RWPE1 (cell line): ENCODE measurements around the gene HAPLN3.

Experiments
- CTCF ChIA-PET: fragments of 350-600 bp; sonication (Branson Sonifier 250); formaldehyde crosslinking; extraction: SDS; loops from one replicate; lab custom pipeline; 2021; lab: Yijun Ruan, JAX
- POLR2A ChIA-PET: fragments of 400-600 bp; formaldehyde crosslinking; extraction: SDS; loops from one replicate; lab custom pipeline; 2020; ENCODE audit warnings: antibody characterized with exemption; ENCODE audit not compliant: low non-redundant PET; lab: Yijun Ruan, JAX
- DNase-seq: peaks from one replicate; pipeline ENCODE4 v3.0.0; 2012; ENCODE audit warnings: low spot score
- H3K27ac ChIP-seq: fragments of 450-650 bp; 2 replicates; pipeline ENCODE4 v1.5.1; 2017
- CTCF ChIP-seq: fragments of 450-650 bp; conservative IDR thresholded peaks from 2 replicates; pipeline ENCODE4 v1.5.1; 2017; ENCODE audit warnings: low read depth, mild to moderate bottlenecking

HAPLN3 gene

GRCh38 chr15:88900982-88901418 lies 5.7 kb upstream of the HAPLN3 start:
- ChIA-PET CTCF (interaction anchor here (0.7 to 1.0 kb wide), 2 partner anchors 116 to 266 kb away, joined by 3 read pairs; no protein-coding TSS in a partner anchor), POLR2A (no interaction called here)
- TF ChIP-seq CTCF = no peak
- H3K27ac ChIP-seq = peak overlapping the region; percentile 63
- DNase-seq = no peak

GRCh38 chr15:88900309-88900981 lies 5.1 kb upstream of the HAPLN3 start:
- CTCF ChIA-PET = interaction anchor here (0.7 to 1.0 kb wide), 3 partner anchors 117 to 277 kb away, joined by 3 to 5 read pairs (median 3); no protein-coding TSS in a partner anchor
- POLR2A ChIA-PET = no interaction called here
- no peak for DNase-seq
- TF ChIP-seq CTCF = no peak
- H3K27ac ChIP-seq = peak overlapping the region; percentile 63

GRCh38 chr15:88899251-88899650 lies 3.9 kb upstream of the HAPLN3 start:
- ChIA-PET POLR2A (no interaction called here), CTCF (no interaction called here)
- H3K27ac ChIP-seq = peak overlapping the region; percentile 67
- DNase-seq = no peak
- no peak for TF ChIP-seq CTCF

GRCh38 chr15:88898736-88899135 lies 3.4 kb upstream of the HAPLN3 start:
- H3K27ac ChIP-seq = peak overlapping the region; percentile 67
- no peak for DNase-seq
- ChIA-PET POLR2A (no interaction called here), CTCF (interaction anchor here (1.2 to 1.4 kb wide), 2 partner anchors 39 to 241 kb away, joined by 5 to 14 read pairs; no protein-coding TSS in a partner anchor)
- no peak for TF ChIP-seq CTCF

- CTCF ChIA-PET = interaction anchor here (0.5 to 1.4 kb wide), 7 partner anchors 14 to 1162 kb away, joined by 3 to 14 read pairs (median 4); no protein-coding TSS in a partner anchor
- H3K27ac ChIP-seq = peak overlapping the region; percentile 67
- DNase-seq = peak; percentile 90
- TF ChIP-seq CTCF = peak; percentile 90
- POLR2A ChIA-PET = no interaction called here
Observed at GRCh38 chr15:88897456-88898194, 2.3 kb upstream of the HAPLN3 start.

- ChIA-PET POLR2A (no interaction called here), CTCF (interaction anchor here (0.6 to 1.4 kb wide), 5 partner anchors 14 to 1162 kb away, joined by 3 to 5 read pairs (median 3); no protein-coding TSS in a partner anchor)
- DNase-seq = no peak
- H3K27ac ChIP-seq = peak overlapping the region; percentile 67
- no peak for TF ChIP-seq CTCF
Observed at GRCh38 chr15:88897142-88897455, 1.8 kb upstream of the HAPLN3 start.
